HepG2 (cell line): Measurements from ENCODE around the gene UBE2QL1.

Source experiments
- ETS1 ChIP-seq: sonication (generic); formaldehyde crosslinking; IDR thresholded peaks from 2 replicates; pipeline ENCODE4 v1.4.0; 2020; ENCODE audit warnings: missing genetic modification reagents
- FIP1L1 ChIP-seq: fragments of 200-400 bp; formaldehyde crosslinking; IDR thresholded peaks from 2 replicates; pipeline ENCODE4 v1.6.1; 2018; ENCODE audit warnings: low read depth, mild to moderate bottlenecking, low read length, moderate library complexity, borderline replicate concordance; ENCODE audit not compliant: insufficient read depth
- HOMEZ ChIP-seq: IDR thresholded peaks from 2 replicates; pipeline ENCODE4 v1.6.1; 2016; ENCODE audit warnings: low read depth
- NR1H2 ChIP-seq: sonication (generic); formaldehyde crosslinking; IDR thresholded peaks from 2 replicates; pipeline ENCODE4 v1.8.1; 2022; ENCODE audit warnings: low read depth, missing genetic modification reagents, borderline replicate concordance
- RAD21 ChIP-seq: fragments of 450-650 bp; formaldehyde crosslinking; IDR thresholded peaks from 2 replicates; pipeline ENCODE4 v1.5.0; 2020; ENCODE audit warnings: mild to moderate bottlenecking
- ZBTB42 ChIP-seq: sonication (generic); formaldehyde crosslinking; IDR thresholded peaks from 2 replicates; pipeline ENCODE4 v1.5.0; 2020; ENCODE audit warnings: mild to moderate bottlenecking, missing genetic modification reagents
- ZNF569 ChIP-seq: sonication (generic); formaldehyde crosslinking; IDR thresholded peaks from 2 replicates; pipeline ENCODE4 v1.5.0; 2020; ENCODE audit warnings: mild to moderate bottlenecking, missing genetic modification reagents, moderate library complexity, borderline replicate concordance
- TF ChIP-seq, protein P1 (sequence below), 2 experiments: IDR thresholded peaks; 2 replicates each; pipeline ENCODE4 v1.6.1; 2011 to 2012; ENCODE audit warnings: low read length in 2 of 2, borderline replicate concordance in 1 of 2, low read depth in 1 of 2, mild to moderate bottlenecking in 1 of 2, moderate library complexity in 1 of 2
- TF ChIP-seq, protein P2 (sequence below): sonication (generic); formaldehyde crosslinking; IDR thresholded peaks from 2 replicates; pipeline ENCODE4 v1.5.0; 2020; ENCODE audit warnings: missing genetic modification reagents
- TF ChIP-seq, protein P3 (sequence below): sonication (generic); formaldehyde crosslinking; IDR thresholded peaks from 2 replicates; pipeline ENCODE4 v1.5.0; 2020; ENCODE audit warnings: mild to moderate bottlenecking, missing genetic modification reagents, moderate library complexity
- TF ChIP-seq, protein P4 (sequence below): IDR thresholded peaks from 2 replicates; pipeline ENCODE4 v1.6.1; 2016; ENCODE audit warnings: missing genetic modification reagents, missing compliant biosample characterization

GRCh38 chr5:6493681-6494454 is 45.2 kb downstream of the UBE2QL1 start:
- TF ChIP-seq, protein P1, sequence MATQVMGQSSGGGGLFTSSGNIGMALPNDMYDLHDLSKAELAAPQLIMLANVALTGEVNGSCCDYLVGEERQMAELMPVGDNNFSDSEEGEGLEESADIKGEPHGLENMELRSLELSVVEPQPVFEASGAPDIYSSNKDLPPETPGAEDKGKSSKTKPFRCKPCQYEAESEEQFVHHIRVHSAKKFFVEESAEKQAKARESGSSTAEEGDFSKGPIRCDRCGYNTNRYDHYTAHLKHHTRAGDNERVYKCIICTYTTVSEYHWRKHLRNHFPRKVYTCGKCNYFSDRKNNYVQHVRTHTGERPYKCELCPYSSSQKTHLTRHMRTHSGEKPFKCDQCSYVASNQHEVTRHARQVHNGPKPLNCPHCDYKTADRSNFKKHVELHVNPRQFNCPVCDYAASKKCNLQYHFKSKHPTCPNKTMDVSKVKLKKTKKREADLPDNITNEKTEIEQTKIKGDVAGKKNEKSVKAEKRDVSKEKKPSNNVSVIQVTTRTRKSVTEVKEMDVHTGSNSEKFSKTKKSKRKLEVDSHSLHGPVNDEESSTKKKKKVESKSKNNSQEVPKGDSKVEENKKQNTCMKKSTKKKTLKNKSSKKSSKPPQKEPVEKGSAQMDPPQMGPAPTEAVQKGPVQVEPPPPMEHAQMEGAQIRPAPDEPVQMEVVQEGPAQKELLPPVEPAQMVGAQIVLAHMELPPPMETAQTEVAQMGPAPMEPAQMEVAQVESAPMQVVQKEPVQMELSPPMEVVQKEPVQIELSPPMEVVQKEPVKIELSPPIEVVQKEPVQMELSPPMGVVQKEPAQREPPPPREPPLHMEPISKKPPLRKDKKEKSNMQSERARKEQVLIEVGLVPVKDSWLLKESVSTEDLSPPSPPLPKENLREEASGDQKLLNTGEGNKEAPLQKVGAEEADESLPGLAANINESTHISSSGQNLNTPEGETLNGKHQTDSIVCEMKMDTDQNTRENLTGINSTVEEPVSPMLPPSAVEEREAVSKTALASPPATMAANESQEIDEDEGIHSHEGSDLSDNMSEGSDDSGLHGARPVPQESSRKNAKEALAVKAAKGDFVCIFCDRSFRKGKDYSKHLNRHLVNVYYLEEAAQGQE (IDR thresholded peaks at IDR 0.05; ENCODE audit: borderline replicate concordance in 1 of 2, low read depth in 1 of 2, low read length in 2 of 2): no peak
- TF ChIP-seq, protein P2, sequence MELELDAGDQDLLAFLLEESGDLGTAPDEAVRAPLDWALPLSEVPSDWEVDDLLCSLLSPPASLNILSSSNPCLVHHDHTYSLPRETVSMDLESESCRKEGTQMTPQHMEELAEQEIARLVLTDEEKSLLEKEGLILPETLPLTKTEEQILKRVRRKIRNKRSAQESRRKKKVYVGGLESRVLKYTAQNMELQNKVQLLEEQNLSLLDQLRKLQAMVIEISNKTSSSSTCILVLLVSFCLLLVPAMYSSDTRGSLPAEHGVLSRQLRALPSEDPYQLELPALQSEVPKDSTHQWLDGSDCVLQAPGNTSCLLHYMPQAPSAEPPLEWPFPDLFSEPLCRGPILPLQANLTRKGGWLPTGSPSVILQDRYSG (CRISPR knock-in tag): no peak
- TF ChIP-seq, protein P3, sequence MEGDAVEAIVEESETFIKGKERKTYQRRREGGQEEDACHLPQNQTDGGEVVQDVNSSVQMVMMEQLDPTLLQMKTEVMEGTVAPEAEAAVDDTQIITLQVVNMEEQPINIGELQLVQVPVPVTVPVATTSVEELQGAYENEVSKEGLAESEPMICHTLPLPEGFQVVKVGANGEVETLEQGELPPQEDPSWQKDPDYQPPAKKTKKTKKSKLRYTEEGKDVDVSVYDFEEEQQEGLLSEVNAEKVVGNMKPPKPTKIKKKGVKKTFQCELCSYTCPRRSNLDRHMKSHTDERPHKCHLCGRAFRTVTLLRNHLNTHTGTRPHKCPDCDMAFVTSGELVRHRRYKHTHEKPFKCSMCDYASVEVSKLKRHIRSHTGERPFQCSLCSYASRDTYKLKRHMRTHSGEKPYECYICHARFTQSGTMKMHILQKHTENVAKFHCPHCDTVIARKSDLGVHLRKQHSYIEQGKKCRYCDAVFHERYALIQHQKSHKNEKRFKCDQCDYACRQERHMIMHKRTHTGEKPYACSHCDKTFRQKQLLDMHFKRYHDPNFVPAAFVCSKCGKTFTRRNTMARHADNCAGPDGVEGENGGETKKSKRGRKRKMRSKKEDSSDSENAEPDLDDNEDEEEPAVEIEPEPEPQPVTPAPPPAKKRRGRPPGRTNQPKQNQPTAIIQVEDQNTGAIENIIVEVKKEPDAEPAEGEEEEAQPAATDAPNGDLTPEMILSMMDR (CRISPR knock-in tag): no peak
- TF ChIP-seq NR1H2 (CRISPR knock-in tag) (no peak), FIP1L1 (no peak), HOMEZ (CRISPR knock-in tag) (no peak), RAD21 (CRISPR knock-in tag) (no peak), ZBTB42 (CRISPR knock-in tag) (no peak), ETS1 (CRISPR knock-in tag) (no peak), ZNF569 (CRISPR knock-in tag) (no peak)
- TF ChIP-seq, protein P4, sequence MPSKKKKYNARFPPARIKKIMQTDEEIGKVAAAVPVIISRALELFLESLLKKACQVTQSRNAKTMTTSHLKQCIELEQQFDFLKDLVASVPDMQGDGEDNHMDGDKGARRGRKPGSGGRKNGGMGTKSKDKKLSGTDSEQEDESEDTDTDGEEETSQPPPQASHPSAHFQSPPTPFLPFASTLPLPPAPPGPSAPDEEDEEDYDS (CRISPR knock-in tag): no peak
